Stimulated activated CD4-positive, alpha-beta T cell treated with anti-CD3 and anti-CD28 coated beads, Interleukin-2, amount 100 ng/mL, for 24 hours (primary cell): Measurements from ENCODE around the gene RNF144A.
"Not testable (repeated sequence)": the region's sequence is repeated elsewhere in the genome, so short reads cannot be mapped to it uniquely, and the experiment has no call there.

Source experiments
- DNase-seq, 2 donors: peaks; one replicate each; pipeline ENCODE4 v3.0.0-alpha.2; 2020

RNF144A gene

DNA sequence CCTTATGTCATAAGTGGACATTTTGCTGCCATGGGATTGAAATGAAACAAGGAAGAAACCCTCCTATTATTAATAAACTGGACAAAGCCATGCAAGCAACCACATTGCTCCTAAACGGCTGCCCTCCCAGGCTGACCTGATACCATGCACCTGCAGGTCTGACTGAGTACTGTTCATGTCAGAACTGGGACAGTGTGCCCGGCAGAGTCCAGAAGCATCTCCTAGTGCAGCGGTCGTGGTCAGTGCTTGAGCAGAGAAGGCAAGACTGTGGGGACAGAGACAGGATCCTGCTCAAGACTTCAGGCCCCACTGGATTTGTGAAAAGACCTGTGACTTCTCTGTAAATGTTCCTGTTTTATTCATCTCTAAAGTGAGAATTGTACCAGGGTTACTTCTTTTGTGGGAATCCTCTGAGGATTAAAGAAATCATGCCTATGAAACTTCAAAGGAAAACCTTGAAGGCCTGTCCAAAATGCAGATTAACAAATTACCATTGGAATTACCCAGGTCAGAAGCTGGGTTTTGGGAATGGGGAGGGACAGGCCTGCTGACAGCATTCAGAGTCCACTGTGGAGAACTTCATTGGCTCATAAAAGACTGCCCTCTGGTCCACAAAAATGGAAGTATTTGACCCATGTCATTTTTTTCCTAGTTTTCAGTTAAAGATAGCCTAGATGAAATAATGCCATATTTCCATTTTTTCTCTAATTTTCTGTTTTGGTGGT lies 13.9 kb downstream of the RNF144A start:
- no peak for DNase-seq

DNA sequence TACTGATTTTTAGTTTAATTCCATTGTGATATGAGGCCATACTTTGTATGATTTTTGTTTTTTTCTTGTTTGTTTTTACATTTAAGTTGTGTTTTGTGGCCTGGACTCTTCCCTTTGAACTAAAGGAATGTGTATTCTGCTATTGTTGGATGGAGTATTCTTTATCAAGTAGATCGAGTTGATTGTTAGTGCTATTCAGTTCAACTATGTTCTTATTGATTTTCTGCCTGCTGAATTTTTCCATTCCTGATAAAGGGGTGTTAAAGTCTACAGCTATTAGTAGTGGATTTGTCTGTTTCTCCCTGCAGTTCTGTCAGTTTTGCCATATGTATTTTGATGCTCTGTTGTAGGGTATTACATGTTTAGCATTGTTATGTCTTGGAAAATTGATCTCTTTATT lies 14.5 kb downstream of the RNF144A start:
- no peak for DNase-seq

DNA sequence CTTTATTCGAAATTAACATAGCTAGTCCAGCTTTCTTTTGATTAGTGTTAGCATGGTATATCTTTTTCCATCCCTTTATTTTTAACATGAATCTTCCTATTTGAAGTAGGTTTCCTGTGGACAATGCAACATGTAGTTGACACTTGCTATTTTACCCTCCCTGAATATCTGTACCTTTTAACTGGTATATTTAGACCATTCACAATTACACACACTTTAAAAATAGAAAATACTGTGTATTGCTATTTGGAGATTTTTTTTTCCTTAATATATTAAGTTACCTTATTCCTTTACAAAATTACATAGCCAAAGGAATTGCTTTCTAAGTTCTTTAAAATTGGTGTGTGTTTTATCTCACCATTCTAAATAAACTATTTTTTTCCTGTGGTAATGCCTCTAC lies 15.0 kb downstream of the RNF144A start:
- DNase-seq, result no peak

DNA sequence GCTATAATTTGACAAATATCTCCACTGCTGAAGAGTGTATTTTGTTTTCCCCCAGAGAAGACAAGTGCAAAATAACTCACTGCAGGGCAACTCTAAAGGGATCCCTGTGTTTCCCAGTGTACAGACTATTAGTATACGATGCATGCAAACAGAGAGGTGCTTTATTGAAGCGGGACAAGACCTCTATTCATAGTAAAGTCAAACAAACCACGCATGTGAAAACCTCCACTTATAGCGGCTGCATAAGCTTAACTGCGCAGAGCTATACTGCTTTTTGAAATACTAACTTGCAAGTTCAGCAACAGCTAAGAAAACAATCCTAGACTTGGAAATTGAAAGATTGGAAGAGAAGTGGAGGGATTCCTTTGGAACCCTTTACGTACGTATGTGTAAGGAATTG lies 15.6 kb downstream of the RNF144A start:
- no peak for DNase-seq

DNA sequence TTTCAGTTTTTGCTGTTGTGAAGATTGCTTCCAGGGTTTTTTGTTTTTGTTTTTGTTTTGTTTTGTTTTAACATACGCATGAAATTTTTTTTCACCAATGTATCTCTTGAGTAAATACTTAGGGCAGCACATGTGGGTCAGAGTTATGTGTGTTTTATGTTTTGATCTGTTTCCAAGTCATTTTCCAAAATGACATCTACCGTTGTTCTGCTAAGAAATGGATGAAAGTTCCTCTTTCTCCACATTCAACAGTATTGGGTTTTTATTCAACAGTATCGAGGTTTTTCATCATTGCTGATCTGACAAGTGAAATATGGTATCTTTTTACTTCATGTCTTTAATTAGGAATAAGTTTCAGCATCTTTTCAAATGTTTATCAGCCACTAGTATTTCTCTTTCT lies 16.7 kb downstream of the RNF144A start:
- DNase-seq, result no peak

DNA sequence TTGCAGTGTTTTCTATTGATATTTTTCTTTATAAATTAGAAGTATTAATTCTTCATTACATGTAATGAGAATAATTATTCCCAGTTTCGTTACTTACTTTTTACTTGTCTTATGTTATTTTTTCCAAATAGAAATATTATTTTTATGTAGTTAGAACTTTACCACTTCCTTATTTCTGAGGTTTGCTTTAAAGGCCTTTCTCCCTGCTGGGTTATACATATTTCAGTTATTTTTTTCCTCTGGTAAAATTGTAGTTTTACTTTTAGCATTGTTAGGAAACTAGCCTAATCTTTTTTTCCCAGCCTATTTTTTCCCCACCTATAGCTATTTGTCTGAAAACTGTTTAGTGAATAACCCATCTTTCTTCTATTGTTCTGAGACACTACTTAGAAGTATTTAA lies 17.1 kb downstream of the RNF144A start:
- DNase-seq, result no peak

DNA sequence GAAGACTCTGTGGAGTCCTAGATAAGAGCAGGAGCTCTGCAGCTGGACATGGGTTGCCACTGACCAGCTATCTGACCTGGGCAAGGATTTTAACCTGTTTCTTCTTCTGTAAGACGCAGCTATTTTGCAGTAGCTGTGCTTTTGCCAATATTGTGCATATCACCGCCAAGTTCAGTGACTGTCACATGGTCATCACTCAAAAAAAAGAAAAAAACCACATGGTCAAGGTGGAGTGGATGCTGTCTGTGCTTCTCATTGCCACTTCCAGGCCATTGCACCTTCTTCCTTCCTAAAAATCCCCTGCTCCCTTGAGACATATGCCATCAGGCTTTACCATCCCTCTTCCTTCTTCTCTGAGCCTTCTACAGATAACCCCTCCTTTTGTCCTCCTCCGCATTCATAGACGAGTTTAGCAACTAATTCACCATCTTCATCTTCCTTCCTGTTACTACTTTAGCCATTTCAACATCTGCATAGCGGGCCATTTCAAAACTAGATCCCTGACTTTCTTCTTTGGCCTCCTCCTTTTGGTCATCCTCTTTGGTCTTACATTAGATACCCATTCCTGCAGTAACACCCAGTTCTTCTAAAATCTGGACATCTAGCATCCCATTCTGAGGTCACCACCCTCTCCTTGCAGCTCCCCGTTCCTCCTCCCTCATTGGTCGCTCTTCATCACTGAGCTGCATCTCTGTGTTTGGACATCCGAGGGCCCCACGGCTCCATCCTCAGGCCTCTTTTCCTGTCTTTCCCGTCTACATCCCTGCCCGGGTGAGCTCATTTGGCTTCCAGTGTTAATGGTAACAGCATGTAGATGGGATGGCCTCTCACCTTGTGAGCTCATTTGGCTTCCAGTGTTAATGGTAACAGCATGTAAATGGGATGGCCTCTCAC lies 17.8 kb downstream of the RNF144A start:
- DNase-seq, result no peak

DNA sequence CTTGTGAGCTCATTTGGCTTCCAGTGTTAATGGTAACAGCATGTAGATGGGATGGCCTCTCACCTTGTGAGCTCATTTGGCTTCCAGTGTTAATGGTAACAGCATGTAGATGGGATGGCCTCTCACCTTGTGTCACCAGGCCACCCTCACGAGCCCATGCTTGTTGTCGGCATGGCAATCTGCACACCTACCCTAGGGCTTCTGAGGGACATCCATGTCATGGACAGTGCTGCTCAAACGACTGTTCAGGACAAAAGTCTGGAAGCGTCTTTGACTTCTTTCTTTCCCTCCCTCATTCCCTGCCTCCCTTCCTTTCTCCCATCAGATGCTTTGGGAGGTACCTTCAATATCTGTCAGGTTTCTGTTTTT lies 18.4 kb downstream of the RNF144A start:
- not testable (repeated sequence) for DNase-seq

DNA sequence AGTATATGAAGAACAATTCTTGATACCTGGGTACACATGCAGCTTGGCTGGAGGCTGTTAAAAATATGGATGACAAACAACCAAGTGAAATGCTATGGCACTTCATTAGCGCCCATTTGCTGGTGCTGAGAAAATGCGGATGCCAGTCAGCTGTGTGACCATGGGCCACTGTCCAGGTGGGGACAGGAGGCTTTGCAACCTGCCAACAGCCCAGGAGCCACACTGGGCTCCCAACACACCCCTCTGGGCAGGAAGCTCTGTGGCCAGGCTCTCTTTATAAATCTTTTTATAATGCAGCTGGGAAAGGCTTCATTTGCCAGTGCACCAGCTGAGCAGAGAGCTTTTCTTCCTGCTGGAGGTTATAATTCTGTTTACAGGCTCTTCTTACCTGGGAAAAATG lies 19.9 kb downstream of the RNF144A start:
- no peak for DNase-seq

DNA sequence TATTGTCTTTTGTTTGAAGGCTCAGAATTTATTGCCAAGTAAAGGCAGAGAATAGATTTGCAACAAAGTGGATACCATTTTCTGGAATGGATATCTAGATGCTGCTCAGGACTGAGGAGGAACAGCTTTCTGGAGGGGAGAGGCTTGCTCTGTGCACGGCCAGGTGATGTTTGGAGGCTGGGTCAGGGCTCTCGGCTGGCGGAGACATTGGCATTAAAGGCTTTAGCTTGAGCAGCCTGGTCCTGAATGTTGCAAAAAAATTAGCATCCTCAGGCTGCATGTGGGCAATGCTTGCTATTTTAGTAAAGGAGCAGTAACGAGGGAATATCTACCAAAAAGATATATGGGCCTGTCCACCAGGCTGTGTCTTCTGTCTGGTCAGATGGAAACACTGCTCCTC lies 20.4 kb downstream of the RNF144A start:
- DNase-seq, result no peak

DNA sequence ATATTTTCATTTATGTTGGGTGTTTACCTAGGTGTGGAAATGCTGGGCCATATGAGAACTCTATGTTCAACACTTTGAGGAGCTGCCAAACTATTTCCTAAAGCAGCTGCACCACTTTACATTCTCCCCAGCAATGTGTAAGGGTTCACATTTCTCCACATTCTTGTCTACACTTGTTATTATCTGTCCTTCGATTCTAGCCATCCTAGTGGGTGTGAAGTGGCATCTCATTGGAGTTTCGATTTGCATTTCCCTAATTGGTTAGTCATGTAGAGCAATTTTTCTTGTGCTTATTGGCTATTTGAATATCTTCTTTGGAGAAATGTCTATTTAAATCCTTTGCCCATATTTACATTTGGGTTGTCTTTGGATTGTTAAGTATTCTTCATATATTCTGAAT lies 21.9 kb downstream of the RNF144A start:
- no peak for DNase-seq

DNA sequence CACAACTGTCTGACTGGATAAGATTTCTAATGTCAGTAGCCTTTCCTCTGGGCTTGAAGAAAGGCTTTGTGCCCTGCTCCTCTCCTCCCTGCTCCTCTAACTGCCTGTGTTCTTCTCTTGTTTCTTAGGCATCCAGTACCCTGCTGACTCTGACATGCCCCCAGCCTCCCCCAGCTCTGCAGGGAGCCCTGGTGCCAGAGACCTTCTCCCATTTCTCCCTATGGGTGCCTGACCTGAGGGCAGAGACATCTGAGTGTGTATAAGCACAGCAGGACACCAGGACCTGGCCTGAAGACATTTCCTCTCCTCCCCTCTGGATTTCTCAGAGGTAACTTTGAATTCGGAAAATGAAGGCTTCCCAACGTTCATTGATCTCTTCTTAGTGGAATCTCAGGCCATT lies 23.6 kb downstream of the RNF144A start:
- DNase-seq, result no peak

DNA sequence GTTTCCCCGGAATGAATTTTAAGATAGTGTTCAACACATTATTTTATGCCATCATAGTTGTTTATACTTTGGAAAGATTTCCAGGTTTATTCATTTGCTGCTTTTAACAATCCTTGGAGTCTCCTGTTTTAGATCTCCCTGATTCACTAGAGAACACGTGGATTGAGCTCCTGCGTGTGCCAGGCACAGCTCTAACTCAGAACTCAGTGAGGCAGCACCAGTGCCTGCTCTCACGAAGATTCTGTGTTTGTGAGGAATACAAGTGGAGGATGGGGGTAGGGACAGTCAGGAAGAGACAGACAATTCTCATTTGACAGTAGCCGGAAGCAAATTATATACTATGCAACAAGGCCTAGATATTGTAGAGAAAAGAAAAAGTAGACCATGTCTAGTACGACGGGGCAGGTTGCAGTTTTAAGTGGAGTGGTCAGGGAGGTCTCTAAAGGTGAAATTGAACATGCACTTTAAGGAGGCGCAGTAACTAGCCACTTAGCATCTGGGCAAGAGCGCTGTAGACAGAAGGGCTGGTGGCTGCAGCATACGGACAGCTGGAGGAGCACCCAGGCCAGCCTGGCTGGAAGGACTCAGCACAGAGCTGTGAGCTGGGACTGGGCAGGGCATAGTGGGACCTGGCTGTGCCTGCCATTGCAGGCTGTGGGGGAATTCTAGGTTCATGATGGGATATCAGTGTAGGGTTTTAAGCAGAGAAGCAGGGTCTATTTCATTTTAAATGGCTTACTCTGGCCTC lies 24.3 kb downstream of the RNF144A start:
- DNase-seq, result no peak

DNA sequence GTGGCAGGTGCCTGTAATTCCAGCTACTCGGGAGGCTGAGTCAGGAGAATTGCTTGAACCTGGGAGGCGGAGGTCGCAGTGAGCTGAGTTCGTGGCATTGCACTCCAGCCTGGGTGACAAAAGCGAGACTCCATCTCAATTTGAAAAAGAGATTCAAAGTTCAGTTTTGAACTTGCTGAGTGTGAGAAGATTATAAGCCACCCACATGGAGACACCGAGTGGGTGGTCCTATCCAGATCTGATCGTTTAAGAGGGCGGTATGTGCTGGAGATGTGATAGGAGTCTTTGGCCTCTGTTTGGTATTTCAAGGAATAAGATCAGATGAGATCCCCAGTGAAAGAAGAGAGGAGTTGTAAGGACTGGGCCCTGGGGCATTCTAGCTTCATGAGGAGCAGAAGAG lies 25.6 kb downstream of the RNF144A start:
- no peak for DNase-seq

DNA sequence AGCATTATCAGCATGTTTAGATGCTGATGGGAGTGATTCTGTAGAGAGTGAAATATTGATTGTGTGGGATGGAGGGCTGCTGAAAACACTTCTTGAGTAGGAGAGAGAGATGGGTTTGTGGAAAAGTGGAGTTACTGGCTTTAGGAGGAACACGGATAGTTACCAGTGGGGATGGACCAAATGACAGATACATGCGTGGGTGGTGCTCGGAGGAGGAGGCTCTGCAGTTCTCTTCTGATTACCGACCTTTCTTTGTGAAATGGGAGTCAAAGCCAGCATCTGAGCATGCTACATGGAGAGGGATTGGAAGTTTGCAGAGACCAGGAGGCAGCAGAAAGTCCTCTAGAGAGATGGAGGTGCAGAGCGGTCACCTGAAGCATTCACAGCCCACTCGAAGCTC lies 26.3 kb downstream of the RNF144A start:
- no peak for DNase-seq

DNA sequence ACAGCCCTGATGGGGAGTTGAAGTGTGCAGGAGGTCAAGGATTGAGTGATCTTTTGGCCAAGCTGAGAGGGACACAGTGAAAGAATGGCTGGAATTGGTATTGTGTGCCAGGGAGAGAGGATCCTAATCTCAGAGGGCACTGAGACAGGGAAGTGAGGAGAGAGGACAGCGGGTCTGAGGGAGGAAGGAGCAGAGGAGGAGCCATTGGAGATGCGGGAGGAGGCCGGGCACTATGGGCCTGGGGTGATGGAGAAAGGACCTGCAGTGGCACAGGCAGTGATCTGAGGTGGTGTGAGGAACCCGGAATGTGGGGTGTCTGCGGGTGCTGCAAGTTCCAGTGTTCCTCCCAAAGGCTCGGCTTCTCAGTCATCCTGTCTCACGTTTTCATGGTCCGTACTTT lies 26.8 kb downstream of the RNF144A start:
- DNase-seq, result no peak

DNA sequence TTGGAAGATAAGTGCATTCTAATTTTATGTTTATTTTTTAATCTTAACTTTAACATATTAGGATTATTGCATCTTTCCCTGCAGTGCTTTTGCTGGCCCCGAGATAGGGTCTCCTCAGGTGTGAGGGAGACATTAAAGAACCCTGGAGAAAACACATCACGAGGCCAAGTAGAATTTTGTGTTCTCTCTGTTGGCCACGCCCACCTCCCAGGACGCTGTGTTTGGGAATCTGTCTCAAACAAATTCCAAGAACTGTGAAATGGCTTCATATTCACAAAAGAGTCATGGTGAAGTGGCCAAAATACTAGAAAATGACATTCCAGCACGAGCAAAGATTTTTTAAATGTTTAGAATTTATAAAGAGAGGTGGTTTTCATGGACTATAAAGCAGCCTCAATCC lies 27.3 kb downstream of the RNF144A start:
- DNase-seq, result no peak

DNA sequence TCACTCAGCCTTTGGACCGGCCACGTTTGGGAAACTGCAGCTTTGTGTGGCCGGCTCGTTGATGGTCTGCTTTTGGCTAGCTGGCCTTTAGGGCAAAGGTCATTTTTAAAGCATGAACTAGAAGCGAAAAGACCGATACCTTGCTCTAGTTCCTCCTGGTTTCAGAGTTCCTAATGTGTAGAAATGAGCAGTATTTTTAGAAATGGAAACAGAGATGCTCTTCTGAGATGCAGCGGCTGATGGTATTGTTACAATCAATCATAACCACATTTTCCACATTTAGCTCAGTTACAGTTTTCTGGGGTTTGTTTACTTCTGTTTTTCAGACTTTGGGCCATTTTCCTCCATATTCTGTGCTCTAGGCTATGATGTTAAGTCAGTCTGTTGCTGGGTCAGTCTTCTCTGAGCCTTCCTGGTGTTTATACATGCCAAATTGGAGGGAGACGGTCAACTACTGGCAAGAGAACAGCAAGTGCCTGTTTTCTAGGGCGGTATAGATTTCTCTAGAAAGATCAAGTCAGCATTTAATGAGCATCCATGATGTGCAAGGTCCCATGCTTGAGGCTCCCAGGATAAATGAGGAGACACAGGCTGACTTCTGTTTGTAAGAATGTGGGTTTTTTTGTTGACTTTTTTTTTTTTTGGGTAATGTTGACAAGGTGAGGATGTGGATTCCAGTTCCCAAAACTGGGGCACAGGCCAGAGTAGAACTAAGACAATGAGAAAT lies 28.0 kb downstream of the RNF144A start:
- no peak for DNase-seq

DNA sequence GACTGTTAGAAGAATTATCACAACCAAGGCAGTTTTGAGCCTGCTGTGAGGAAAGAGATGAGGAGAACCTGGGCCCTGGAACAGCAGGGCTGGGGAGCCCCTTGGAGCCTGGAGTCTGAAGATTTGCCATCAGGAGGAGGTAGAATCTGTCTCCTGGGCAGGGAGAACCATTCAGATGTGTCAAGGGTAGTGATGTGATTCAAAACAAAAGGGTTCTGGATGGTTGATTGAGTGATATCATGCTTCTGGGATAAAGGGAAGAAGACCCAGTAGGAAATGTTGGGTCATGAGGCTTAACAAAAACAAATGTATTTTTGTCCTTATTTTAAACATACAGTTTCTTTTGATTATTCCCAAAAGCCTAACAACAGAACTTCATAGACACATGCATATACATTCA lies 28.6 kb downstream of the RNF144A start:
- no peak for DNase-seq

DNA sequence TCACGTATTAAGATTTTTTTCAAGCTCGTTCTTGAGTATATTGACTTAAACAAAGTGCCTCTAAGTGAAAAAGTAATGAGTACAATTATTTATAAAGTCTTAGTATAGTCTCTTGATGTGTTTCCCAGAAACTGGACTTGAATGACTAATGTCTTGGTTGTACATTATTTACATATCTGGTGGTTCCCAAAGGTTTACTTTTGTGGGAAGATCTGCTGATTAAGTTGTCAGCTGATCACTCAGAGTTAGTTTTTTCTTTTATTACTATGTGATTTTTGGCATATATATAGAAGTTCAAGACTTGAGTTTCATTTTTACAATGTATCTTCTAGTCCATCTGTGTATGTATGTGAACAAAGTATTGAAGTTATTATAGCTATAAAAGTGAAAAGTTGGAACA lies 29.5 kb downstream of the RNF144A start:
- no peak for DNase-seq

DNA sequence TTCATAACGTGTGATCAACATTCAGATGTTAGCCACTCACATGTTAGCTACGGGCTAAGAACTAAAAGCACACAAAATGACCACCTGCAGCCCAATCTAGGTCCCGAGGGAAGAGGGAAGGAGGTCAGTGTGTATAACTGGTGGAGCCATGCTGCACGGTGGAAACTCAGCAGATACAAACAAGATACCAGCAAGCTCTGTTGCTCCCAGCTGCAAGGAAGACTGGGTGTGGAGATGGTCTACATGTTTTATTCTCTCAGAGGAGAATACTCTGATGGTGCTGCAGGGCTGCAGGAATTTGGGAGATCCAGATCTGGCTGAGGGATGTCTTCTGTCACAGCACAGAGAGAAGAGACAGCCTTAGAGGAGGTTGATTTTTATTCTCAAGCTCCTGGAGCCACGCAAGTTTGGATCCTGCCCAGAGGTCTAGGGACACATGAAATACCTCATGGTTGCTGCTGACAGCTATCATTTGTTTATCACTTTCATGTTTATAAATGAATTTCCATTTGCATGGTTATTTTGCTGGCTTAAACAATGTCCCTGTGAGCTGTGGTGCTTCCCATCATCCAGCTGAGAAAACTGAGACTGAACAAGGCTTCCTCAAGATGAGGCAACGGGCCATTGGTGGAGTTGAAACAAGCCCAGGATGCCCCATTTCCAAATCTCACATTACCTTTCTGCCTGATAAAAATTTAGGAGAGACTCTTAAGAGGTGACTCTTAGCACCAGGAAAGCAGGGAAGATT lies 30.9 kb downstream of the RNF144A start:
- no peak for DNase-seq

DNA sequence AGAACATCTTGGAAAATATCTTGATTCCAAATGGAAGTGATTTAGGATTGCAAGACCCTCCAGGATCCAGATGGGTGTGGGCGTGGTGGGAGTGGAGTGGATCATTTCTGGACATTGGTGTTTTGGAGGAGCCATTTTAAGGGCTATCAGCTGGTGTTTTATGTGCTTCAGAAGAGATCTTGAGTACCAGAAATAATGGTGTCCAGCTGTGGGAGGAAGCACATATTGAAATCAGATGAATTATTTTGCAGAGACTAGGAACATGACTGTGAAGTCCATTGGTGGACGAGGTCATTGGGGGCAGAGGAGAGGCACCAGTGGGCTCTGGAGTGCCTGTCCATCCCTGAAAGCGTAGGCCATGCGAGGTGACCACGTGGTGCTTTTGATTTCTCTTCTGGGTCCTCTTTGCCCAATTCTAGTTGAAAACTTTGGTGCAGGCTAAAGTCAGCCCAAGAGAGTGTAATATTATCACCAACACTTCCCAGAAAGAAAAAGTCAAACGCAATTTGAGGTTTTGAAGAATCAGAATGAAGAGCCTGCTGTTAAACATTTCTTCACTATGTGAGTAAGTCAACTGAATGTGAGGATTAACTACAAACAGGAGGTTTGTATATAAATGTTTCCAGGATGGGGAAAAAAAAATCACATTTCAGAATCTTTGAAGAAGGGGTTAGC lies 31.6 kb downstream of the RNF144A start:
- DNase-seq, result no peak
